Measurements from ENCODE around the gene CD33.

GRCh38 chr19:51227326-51227725, 2.4 kb downstream of the CD33 start:
- TF ChIP-seq TAF1 (IDR thresholded peaks at IDR 0.05; ENCODE audit: low read depth) (no peak), EZH2 (IDR thresholded peaks at IDR 0.05; ENCODE audit: borderline replicate concordance, insufficient read depth, low read length, poor library complexity, severe bottlenecking) (no peak), CTCF (IDR thresholded peaks at IDR 0.05; ENCODE audit: poor library complexity, severe bottlenecking) (no peak), SMC3 (conservative IDR thresholded peaks at IDR 0.05; ENCODE audit: poor library complexity) (no peak), POLR2AphosphoS5 (IDR thresholded peaks at IDR 0.05) (no peak)
